GM18507 (cell line): Measurements from ENCODE around the gene FARP1.

ENCODE experiments used
- DNase-seq: peaks from one replicate; pipeline ENCODE4 v3.0.0; 2011; ENCODE audit warnings: low read depth; ENCODE audit not compliant: insufficient read length; ENCODE audit errors: extremely low spot score
- FAIRE-seq: peaks from 2 replicates; lab custom pipeline; 2011; peaks lifted over from hg19 to GRCh38; lab: Jason Lieb, UNC

Gene FARP1

DNA sequence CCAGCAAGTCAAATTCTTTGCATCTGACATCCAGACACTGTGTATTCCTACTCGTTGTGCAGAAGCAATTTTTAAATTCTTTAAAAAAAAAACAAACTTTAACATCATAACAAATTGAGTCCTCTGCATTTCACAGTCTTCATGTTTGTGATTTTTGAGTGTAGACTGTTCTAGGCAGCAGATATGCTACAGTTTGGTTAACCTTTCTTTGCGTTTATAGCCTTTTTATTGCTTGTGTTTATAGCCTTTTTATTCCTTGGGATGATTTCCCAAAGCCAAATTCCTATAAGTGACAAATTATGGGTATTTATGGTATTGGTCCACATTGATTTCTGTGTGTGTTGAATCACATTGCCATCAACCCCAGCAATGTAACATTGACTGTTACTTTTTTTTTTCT, 49.1 kb downstream of the FARP1 start:
- no peak for FAIRE-seq

DNA sequence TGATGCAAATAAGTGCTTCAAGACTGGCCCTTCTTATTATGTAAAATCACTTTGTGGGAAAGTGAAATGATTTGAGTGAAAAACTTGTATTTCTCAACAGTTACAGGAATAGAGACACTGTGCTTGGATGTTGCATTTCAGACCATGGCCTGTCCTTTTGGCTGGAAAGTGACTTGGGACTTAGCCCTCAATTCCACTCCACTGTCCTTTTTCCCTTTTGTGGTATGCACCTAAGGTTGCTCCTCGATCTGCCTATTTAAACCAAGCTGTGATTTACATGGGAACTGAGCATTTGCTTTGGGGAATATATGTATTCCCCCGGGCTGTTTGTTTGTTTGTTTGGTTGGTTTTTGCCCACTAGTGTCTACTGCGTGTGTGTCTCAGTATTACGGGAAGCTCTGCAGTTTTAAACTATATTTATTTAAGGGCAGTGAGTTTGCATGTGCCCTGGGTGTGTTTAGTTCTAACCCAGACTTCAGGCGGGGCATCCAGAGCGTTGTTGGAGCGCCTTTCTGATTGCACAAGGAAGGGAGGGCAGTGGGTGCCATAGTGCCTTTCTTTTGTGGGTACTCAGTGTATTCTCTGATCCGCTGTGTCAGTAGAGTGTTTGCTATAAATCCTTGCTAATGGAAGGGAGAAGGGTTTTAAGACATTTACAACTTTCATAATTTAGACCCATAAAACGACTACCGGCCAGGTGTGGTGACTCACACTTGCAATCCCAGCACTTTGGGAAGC, 52.3 kb downstream of the FARP1 start:
- no peak for DNase-seq
- FAIRE-seq = no peak

More for the DNA sequence above, 49.1 kb downstream of the FARP1 start:
- DNase-seq = no peak

DNA sequence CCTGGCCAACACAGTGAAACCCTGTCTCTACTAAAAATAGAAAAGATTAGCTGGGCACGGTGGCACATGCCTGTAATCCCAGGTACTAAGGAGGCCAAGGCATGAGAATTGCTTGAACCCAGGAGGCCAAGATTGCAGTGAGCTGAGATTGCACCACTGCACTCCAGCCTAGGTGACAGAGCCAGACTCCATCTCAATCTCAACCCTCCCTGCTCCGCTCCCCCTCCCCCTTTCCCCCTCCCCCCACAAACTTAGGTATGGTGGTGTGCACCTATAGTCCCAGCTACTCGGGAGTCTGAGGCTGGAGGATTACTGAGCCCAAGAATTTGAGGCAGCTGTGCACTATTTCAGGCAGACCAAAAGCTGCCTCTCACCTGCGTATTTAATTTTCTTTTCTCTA, 55.8 kb downstream of the FARP1 start:
- DNase-seq (no peak), FAIRE-seq (no peak)

DNA sequence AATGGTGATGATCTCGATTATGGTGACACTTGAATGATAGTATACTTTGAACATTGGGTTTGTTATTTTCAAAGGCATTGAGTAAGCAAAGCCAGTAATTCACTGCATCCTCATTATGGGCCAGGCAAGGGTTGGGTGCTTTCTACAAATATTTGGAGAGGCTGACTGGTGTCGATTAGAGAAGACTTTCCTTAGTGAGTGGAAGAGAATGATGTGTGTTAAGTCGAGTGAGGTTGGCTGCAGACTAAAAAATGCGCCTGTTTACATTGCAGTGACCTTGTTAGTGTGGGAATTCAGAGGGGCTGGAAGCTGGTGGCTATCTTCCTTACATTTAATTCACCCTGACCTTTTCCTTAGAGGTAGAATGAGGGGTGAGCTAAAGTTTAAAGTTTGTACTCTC, 56.6 kb downstream of the FARP1 start:
- DNase-seq = no peak
- no peak for FAIRE-seq

DNA sequence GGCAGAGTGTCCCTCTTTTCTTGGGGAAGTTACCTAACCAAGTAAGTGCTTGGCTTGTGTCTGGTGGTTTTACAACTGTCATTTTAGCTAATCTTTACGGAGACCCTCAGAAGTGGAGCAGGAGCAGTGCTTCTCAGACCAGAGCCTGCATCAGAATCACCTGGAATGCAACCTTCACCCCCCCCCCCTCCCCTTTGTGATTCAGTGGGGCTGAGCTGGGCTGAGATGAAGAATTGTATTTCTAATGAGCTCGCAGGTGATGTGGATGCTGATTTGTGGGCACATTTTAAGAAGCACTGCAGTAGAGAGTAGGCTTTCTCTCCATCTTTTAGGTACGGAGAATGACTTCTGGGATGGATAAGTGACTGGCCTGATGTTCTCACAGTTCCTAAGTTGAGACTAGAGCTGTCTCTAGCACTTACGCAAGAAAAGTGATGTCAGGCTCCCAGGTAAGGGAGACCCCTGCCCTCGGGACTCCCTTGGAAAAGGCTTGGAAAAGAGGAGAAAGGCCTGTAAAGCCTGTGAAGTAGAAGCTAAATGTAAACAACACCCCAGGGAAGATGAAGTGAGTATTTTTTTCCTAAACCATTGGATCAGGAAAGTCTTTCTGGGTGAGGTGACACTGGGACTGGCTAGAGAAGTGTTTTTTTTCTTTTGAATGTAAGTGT, 57.5 kb downstream of the FARP1 start:
- DNase-seq (no peak), FAIRE-seq (no peak)

DNA sequence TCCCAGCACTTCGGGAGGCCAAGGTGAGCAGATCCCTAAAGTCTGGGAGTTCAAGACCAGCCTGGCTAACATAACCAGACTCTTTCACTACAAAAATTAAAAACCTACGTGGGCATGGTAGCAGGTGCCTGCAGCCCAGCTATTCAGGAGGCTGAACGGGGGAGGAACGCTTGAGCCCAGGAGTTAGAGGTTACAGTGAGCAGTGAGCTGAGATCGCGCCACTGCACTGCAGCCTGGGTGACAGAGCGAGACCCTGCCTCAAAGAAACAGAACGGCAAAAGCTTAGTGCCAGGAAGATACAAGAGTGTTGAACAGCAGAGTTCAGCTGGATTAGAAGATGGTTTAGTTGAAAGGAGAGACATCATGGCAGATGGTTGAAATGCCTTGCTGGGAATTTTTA, 58.3 kb downstream of the FARP1 start:
- no peak for FAIRE-seq

DNA sequence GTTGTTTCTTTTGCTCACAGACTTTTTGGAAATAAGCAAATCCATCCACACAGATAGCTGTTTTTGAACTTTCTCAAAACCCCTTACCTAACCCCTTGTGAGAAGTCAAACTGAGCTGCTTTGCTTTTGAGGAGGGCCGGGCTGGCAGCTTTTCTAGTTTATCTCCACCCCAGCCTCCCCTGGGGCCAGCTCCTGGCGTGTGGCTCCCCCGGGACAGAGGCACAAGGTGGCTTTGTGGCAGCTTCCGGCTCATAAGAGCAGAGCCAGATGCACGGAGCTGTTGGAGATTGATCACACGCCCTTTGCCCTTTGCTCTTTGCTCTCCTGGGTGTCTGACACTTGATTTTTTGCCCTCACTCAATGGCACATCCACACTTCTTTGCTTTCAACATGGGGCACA, 59.1 kb downstream of the FARP1 start:
- DNase-seq = no peak
- no peak for FAIRE-seq

More for the DNA sequence above, 58.3 kb downstream of the FARP1 start:
- DNase-seq = no peak

DNA sequence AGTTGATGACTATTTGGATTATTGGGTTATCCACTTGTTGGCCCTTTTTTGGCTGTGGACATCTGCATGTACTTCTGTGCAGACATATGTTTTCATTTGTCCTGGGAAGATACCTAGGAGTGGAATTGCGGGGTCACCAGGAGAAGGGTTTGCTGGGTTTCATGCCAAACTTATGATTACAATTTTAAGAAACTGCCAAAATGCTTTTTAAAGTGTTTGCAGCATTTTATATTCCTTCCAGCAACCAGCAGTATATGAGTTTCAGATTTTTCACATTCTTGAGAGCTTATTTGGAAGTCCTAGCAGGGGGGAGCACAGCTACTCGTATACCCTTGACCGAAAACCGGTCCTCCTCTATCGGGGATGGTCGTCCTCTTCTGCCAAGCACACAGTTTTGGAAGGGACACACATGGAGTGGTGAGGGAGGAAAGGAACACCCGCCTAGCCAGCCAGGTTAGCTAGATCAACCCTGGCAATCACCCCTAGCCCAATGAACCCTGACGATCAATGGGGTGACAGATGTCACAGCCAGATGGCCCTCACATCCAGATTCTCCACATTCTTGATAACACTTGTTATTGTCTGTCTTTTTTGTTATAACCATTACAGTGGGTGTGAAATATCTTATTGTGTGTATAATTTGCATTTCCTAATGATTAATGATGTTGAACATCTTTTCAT, 60.9 kb downstream of the FARP1 start:
- FAIRE-seq (no peak), DNase-seq (no peak)

DNA sequence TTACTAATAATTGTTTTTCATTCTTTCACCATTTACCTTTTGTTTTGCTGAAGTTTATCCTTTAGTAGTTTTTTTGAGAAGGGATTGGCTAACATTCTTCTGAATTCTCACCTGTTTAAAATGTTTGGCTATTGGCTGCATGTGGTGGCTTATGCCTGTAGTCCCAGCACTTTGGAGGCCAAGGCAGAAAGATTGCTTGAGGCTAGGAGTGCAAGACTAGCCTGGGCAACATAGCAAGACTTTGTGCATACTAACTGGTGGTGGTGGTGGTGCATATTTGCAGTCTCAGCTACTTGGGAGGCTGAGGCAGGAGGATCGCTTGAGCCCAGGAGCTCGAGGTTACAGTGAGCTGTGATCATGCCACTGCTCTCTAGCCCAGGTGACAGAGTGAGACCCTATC, 61.7 kb downstream of the FARP1 start:
- FAIRE-seq (no peak), DNase-seq (no peak)

DNA sequence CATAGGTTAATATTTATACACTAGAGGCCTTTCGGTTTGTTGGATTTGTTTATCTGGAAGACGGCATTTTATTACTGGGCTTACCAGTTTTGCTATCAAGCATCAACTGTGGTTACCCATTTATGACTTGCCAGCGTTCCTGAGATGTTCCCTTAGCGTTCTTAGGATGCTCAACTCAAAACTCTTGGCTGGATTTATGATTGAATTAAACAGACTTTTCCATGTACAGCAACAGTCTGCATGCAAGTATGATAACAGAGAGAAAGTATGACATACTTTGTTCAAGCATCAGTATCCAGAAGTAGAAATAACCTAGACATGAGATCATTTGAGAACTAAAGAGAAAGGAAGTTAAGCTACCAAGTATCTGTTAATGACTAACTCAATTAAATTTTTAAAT, 64.1 kb downstream of the FARP1 start:
- DNase-seq (no peak), FAIRE-seq (no peak)

DNA sequence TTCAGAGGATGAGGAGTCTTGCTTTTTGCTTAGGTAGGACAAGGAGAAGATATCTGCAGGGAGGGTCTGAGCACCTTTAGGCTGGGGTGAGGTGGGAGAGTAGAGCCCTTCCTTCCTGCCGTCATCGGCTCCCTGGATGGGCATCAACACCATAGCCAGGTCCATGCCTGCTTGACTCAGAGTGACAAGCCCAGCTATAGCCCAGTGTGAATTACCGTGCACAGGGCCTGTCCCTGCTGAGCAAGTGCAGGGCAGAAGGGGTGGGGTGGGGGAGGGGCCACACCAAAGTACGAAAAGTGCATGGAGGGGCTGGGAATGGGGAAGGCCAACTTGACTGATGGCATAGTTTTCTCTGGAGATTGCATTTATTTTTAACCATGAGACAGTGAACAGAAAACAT, 64.5 kb downstream of the FARP1 start:
- no peak for FAIRE-seq
- DNase-seq = no peak

DNA sequence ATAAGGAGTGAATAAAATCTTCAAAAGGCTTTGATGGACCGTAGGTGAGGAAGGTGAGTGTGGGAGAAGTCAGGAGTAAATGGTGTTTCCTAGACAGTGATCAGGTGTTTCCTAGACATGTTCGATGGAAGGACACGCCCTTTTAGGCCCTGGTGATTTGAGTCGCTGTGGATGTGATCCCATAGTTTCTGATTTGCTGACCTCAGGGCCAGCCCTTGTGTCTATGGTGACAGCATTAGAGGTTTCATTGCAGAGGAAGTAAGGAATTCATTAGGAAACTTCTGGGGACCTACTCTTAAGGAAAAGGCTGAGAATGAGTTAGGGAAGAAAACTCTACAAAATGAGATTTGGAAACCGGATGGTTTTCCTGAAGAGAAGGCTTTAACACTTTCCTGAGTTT, 65.7 kb downstream of the FARP1 start:
- FAIRE-seq = no peak
- DNase-seq = no peak

DNA sequence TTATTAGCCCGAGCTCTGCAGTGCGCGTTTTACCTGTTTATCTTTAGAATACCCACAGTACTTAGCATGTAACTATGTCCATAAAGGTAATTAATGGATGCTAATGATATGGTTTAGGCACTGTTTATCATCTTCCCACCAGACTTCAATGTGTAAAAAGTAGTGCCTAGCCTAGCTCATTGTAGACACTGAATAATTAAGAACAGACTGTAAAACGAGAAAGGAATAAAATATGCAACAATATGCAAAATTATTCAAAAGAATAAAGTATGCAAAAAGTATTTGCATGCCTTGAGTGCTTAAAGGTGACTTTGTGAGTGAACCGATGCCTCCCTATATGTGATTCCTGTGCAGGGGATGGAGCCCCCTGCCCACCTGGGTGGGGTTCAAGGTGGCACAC, 69.9 kb downstream of the FARP1 start:
- DNase-seq (no peak), FAIRE-seq (no peak)

DNA sequence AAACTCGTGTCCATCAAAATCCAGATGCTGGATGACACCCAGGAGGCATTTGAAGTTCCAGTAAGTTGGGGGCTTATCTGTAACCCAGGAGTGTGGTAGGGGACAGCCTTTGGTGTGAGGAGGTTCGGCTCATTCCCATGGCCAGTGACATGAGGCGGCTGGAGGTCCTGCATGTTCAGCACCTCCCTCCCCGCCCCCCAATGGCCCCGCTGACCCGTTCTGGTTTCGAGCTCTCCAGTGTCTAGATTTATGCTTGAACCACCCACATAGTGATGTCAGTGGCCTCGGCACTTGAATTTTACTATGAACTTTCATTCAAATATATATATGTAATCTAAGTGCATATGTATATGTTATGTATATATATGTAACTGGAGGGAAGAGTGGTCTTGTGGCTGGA, 70.5 kb downstream of the FARP1 start:
- DNase-seq = no peak
- FAIRE-seq = no peak

DNA sequence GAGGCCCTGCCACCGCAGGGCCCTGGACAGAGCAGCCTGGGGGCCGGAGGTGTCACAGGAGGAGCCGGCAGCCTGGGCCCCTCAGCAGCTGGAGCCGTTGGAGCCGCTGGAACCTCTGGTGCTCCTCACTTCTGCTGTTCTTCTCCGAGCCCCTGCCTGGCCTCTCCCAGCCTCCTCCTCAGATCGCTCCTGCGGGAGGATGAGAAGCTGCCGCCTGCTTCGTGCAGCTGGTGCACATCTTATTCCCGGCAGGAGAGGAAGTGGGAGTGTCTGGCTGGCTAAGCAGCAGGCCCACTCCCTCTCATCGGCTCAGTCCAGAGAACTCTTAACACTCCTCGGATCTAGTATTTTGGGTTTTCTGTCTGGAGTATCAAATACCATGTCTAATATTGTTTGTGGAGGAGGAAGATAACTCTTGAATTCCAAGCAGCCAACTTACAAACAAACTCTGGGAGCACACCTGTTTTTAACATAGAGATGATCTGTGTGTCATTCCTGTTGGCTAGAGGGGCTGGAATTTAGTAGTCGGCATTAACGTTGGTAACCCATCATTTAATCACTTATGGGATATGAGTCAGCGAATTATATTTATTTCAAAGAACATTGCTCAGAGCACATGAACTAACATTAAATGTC, 71.2 kb downstream of the FARP1 start:
- no peak for DNase-seq

DNA sequence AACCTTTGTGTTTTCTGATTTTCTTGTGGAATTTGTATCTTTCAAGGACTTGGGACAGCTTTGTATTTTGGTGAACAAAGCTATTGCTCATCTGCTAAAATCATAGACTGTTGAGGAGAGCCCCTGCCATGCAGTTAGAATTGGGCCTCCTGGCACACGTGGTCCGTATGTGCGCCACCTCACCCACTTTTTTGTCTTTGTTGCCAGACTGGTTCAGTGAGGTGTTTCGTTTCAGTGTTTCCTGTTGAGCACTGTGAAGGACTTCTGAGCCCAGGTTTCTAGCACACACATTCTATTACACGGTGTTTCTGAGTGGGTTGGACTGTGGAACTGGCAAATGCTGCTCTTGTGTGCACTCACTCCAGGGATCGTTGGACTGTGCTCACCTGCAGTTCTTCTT, 71.8 kb downstream of the FARP1 start:
- DNase-seq = no peak
- FAIRE-seq = no peak

More for the DNA sequence above, 71.2 kb downstream of the FARP1 start:
- FAIRE-seq = no peak

DNA sequence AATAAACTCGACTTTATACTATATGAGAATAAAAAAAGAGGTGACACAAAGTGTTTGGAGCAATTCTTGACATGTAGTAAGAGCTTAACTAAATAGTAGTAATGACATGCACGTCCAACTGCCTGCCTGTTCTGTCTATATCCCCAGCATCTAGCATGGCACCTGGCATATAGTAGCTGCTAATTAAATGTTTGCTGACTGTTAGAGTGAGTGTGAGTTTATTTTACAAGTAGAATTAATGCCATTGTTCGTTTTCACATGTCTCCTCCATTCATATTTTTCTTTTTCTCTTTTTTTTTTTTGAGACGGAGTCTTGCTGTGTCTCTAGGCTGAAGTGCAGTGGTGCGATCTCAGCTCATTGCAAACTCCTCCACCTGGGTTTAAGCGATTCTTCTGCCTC, 72.6 kb downstream of the FARP1 start:
- DNase-seq (no peak), FAIRE-seq (no peak)

DNA sequence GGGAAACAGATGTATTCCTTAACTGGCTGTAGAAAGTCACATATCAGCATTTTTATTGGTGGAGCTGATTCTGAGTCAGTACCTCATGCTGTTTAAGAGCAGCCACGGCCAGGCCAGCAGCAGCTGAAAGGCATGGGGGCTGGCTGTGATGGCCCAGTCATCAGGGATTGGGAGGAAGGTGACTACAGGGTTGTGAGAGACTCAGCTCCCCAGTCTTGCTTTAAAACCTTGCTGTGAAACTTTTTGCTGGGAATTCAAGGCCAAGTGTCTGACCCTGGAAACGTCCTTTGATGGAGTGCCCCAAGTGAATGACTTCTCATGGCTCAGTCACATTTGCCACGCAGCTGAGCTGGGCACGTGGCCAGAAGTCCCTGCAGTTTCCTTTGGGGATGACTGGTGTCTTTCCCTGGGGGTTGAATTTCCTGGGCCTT, 73.3 kb downstream of the FARP1 start:
- no peak for DNase-seq
- no peak for FAIRE-seq

DNA sequence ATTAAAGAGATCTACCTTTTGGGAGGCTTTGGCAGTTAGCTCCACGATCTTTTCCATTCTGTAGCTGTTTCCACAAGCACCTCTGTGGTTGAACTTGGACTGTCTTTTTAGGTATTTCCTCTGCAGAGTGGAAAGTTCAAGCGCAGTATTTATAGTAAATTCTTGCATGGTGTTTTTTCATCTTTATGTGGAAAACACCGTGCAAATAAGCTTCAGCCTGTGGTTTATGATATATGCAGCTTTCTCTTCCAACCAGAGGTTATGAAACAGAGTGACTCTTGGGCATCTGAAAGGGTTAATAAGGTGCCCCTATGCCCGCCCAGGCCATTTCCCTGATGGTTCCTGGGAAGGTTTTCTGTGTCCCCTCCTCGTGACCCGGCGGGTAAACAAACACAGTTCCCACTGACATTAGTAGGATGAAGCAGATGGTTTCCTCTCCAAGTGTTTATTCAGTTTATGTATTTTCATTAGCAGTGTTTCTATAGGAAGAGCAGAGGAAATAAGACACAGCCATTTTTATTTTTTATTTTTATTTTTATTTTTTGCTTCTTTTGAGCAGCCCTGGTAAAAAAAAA, 73.9 kb downstream of the FARP1 start:
- no peak for FAIRE-seq
- no peak for DNase-seq

DNA sequence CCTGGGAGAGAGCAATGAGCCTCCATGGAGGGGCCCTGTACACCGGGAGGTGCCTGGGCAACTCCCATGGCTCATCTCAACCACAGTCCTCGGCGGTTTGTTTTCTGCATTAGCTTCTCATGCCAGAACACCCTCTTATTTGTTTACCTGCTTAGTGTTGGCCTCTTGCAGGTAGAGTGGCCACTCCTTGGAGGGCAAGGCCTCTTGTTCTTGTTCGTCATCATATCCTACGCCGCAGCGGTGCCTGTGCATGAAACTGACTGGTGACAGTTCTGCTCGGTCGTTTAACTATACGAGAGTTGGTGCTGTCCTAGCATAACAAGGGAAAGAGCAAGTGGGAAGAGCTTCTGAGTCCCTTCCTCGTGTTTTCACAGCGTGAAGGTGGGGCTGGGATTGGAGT, 74.7 kb downstream of the FARP1 start:
- DNase-seq = no peak
- FAIRE-seq = no peak
